Measurements from ENCODE around the gene ASPG.

DNA sequence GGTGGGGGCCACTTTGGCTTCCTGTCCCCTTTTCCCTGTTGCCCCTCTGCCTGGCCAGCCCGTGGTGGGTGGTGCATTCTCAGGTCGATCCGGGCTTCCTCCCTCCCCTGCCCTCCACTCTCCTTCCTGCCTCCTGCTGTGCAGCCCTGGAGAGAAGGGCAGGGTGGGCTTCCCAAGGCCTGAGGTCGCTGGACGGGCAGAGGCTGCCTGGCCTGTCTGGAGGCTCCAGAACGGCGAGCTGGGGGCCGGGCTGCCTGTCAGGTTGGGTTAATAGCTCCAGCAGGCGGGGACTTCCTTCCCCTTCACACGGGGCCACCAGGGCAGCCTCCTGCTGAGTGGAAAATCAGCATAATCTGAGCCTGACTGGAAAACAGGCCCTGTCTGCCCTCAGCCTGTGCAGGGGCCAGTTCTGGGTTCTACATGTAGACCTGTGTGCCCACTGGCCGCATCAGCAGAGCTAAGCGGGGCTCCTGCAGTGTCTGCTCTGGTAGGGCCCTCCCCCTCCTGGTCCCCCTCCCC is 64.2 kb downstream of the ASPG start:
- TF ChIP-seq ZFX (IDR thresholded peaks at IDR 0.05) = no peak
- TF ChIP-seq, protein P1, sequence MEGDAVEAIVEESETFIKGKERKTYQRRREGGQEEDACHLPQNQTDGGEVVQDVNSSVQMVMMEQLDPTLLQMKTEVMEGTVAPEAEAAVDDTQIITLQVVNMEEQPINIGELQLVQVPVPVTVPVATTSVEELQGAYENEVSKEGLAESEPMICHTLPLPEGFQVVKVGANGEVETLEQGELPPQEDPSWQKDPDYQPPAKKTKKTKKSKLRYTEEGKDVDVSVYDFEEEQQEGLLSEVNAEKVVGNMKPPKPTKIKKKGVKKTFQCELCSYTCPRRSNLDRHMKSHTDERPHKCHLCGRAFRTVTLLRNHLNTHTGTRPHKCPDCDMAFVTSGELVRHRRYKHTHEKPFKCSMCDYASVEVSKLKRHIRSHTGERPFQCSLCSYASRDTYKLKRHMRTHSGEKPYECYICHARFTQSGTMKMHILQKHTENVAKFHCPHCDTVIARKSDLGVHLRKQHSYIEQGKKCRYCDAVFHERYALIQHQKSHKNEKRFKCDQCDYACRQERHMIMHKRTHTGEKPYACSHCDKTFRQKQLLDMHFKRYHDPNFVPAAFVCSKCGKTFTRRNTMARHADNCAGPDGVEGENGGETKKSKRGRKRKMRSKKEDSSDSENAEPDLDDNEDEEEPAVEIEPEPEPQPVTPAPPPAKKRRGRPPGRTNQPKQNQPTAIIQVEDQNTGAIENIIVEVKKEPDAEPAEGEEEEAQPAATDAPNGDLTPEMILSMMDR (conservative IDR thresholded peaks at IDR 0.05) = no peak

Data from C4-2B (cell line).